H4 (cell line): Measurements from ENCODE around the gene RRAD. TPM values are rescaled to one million over a fixed set of nuclear protein-coding genes. Genes with fewer than 3 reads are reported as not detected.

Experiments
- DNase-seq: peaks from one replicate; pipeline ENCODE4 v3.0.0-alpha.2; 2015; ENCODE audit warnings: low spot score
- total RNA-seq: library from RNA; depleted of rRNA; stranded (reverse); fragments of >200 nt; shearing (Covaris generic); gene quantifications from 2 replicates; pipeline ENCODE4 v1.2.3, GENCODE V29; 2014

The RRAD gene
- total RNA-seq, 1 experiment from 2014 or later: not detected

DNA sequence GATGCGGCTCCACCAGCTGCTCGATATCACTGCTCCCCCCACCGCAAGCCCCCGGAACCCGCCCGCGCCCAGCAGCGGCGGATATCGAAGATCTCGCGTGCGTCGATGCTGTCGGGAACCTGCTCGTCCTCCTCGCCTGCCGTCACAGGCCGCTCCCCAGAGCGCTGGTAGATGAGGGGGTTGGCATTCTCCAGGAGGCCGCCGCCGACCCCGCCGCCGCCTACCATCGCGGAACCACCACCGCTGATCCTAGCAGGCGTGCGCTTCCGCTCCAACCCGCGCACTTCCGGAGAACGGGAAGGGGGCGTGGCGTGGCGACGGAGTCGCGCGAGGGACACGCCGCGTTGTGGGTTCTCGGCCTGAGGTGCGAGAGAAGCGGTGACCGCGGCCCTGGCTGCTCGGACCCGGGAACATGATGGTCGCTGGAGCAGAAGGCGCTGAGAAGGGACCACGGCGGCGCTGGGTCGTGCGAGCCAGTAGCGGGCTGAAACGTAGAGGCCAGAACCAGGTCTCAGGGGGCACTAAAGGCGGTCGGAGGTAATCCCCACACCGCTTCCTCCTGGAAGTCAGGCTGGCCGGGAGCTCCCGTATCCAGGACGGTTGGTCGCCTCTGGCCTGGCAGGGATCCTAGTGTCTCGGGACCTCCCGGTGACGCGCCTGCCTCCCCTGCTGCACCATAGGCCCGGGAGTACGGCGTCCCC lies 9.0 kb upstream of the RRAD start, which contains the start of gene CIAO2B:
Gene CIAO2B (minus strand): TSS at position 265 of the 701 bp plus-strand sequence. CDS start 38 bp downstream, at position 227.
- peak; percentile 81 for DNase-seq

DNA sequence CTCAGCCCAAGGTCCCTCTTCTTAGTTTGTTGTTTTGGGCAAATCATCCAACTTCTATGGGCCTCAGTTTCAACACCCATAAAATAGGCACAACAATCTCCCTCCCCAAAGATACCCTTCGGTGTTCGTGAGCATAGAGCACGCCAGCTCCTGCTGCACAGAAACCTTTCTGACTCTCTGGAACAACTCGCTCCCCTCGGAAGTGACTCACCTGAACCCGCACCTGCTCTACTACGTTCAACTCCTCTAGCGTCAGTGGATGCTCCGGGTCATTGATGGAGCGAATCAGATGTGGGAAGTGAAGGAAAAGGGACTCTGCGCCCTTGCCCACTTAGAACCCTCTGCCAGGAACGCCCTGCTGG lies 8.4 kb upstream of the RRAD start:
- DNase-seq: no peak

DNA sequence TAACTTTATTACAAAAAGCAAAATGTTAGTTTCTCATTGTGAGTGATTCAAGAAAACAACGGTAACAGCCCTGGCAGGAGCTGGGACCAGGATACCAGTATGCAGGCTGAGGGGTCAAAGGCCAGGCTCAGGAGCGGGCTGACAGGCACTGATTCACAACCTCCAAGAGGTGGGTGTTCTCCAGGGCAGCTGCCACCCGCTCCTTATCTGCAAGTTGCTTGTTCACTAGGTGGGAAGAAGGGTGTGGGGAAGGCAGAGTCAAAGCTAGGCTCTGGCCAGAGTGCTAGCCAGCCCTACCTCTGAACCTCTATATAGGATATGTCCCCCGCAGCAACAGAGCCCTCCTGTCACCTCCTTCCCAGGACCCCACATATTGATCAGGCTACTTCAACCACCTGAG lies 6.7 kb upstream of the RRAD start:
- DNase-seq: no peak

DNA sequence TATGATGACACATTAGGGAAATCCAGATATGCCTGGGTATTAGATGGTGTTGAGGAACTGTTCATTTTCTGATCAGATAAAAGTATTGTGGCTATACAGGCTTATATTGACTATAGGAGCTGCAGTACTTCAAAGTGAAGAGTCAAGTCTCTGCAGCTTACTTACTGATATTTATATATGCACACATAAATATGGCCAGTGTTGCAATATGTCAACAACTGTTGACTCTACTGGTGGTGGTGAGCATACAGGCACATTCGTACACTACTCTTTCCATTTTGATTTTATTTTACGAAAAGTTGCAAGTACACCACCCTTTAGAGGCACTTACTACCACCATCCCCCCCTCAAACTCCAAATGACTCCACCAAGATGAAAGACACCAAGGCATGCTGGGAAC lies 6.3 kb upstream of the RRAD start:
- no peak for DNase-seq

DNA sequence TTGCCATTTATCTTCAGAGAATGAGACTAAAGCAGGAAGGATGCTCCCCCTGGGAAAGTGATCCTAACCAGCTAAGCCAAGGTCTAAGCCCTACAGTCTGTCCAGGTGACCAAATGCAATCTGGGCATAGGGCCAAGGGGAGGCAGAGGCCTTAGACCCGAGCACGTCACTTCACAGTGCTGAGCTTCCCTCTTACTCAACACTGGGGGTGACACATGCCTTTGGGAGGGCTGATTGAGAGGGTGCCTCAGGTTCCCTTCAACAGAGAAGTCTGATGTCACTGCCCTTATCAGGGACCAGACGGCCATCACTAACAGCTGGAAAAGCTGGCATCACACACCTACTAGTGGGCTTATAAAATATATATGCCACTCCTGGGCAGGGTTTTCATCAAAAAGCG lies 4.9 kb upstream of the RRAD start:
- DNase-seq: peak; percentile 65

DNA sequence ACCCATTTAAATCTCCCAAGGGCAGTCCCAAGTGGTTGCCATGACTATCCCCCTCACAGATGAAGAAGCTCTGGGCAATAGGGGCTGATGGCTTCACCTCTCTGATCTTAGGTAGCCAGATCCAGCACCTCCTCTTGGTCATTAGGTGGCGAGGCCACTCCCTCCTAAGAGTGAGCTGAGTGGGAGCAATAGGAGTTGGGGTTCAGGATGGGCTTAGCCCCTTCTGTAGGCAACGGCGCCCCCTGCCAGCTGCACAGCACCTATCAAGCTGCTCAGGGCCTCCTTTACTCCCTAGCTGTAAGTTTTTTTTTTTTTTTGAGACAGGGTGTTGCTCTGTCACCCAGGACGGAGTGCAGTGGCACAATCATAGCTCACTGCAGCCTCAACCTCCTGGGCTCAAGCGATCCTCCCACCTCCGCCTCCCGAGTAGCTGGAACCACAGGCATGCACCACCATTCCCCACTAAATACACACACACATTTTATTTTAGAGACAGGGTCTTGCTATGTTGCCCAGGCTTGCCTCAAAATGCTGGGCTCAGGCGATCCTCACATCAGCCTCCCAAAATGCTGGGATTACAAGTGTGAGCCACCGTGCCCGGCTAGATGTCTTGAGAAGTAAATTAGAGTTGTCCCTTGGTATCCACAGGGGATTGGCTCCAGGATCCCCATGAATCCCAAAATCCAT lies 3.5 kb upstream of the RRAD start:
- DNase-seq: peak; percentile 36

DNA sequence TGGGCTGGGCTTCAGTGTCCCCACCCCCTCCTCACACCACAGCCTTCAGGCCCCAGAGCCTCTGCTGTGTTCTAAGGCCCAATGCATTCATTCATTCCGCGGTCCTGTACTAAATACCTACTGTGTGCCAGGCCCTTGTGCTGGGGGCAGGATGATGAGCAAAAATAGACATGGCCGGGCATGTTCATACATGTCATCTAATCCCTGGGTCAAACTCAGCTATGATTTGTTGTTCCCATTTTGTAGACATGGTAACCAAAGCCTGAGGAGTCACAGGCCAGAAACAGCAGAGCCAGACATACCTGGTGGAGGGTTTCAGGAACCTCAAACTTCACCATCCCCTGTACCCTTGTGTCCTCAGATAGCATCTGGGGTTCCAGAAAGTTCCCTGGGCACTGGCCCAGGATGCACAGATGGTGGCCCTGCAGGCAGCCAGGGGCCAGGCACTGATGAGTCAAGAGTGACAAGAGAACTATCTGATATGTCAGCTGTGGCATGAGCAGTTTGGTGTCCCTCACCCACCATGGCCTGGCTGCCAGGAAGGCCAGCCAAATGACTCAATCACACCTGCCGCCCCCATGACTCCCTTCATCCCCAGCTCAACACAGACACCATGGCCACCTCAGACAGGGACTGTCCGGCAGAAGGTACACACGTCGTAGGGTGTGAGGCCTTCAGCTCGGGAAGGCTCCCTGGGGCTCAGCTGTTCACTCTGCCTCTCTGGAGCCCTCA lies 2.7 kb upstream of the RRAD start:
- DNase-seq: no peak

DNA sequence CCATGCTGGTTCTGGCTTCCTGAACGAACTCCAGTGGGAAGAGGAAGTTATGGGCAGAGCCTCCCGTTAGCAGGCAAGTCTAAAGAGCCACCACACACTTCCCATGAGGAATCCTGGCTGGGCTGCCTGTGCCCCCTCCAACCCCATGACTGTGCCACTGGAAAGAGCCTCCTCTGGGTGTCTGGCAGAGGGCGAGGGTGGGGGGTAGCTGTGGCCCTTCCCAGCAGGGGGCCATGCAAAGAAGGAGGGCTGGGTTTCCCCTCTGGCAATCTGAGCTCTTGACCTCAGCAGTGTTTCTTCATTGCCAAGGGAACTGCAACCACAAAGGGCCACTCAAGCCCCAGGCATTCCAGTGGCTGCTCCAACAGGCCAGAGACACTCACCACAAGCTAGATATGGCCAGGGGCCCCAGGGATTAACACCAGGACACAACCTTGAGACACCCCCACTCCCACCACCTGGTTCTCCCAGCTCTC lies 1.7 kb upstream of the RRAD start:
- peak; percentile 84 for DNase-seq

DNA sequence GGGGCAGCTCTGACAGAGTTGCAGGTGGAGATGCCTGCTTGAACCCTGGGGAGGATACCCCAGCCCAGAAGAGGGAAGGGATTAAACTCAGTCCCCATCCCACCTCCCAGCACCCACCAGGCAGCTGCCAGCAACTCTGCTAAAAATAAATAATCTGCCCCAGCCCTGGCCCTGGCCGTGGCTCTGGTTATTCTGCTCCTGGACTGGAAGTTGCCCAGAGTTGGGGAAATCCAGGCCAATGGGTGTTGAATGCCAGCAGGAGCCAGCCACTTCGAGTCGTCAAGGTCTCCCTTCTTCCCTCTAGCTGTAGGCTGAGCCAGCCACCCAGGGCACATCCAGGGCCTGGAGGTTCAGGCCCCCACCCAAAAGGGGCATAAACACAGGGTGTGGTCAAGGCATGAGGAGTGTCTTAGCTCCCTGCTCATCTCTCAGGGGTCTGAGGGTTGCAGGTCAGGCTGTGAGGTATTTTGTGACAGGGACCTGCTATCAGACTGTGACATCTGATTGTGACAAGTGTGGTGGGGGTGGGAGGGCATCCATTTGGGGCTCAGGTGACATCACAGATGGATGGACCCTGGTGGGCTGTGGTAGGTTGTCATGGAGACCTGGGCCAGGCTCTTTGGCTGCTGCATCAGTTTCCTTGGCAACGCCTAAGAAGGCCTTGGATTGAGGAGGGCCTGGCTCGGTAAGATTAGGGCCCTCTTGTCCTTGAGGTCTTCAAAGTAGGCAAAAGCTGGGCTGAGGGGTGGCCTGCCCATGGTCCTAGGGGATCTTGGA lies 1.0 kb upstream of the RRAD start:
- no peak for DNase-seq

DNA sequence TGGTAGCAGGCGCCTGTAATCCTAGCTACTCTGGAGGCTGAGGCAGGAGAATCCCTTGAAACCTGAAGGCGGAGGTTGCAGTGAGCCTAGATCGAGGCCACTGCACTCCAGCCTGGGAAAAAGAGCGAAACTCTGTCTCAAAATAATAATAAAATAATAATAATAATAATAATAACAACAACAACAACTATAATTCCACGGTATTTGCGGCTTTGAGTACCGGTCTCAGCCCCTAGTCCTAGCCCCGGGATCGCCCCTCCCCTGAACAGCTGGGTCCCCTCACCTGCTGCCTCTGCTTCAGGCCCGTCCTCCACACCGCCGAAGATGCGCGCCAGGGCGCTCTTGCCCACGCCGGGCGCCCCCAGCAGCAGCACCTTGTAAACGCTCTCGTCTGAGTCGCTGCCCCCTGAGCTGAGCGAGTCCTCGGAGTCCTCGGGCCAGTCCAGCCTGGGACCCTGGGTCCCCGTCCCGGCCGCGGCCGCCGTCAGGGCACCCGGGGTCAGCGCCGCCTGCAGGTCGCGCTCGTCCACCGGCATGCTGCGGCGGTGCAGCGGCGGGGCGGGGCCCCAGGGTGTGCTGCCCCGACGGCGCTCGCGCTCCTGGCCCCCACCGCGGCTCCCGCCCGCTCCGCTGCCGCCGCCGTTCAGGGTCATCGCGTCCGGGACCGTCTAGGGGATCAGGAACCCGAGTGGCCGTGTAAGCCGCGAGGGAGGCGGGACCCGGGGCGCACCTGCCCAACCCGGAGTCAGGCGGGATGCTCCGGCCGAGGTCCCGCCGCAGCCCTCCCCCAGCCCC lies 611 bp downstream of the RRAD start:
- DNase-seq: no peak

DNA sequence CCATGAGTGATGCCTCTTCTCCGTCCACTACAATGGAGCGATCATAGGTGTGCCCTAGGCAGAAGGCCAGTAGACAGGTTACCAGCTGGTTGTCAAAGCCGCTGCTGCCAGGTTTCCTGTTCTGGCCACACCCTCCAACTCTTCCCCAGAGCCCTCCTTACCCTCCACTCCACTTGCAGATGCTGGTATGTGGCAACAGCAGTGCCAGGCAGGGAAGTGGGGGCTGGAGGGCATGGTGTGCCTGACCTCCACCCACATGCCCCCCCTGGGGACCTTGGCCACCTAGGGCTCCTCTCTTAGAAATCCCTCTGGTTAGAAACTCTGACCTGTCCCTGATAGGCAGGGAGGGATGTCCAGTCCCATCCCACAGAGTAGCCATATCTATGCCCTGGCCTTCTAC lies 1.5 kb downstream of the RRAD start:
- DNase-seq: no peak

DNA sequence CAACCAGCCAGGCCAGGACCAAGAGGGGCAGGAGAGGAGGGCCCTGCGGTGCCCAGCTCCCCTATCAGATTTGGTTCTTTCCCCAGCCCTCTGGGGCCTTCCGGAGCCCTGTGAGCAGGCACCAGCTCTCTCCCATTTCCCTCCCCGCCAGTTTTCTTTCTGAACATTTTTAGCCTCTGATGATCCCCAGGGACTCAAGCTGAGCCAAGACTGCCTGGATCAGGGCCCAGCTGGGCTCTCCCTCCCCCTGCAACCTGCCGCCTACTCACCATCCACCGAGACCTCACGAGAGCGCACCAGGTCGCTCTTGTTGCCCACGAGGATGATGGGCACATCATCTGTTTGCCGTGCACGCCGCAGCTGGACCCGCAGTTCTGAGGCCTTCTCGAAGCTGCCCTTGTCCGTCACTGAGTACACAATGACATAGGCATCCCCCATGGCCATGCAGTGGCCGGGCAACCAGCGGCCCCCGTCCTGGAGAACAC lies 2.0 kb downstream of the RRAD start:
- DNase-seq: no peak

DNA sequence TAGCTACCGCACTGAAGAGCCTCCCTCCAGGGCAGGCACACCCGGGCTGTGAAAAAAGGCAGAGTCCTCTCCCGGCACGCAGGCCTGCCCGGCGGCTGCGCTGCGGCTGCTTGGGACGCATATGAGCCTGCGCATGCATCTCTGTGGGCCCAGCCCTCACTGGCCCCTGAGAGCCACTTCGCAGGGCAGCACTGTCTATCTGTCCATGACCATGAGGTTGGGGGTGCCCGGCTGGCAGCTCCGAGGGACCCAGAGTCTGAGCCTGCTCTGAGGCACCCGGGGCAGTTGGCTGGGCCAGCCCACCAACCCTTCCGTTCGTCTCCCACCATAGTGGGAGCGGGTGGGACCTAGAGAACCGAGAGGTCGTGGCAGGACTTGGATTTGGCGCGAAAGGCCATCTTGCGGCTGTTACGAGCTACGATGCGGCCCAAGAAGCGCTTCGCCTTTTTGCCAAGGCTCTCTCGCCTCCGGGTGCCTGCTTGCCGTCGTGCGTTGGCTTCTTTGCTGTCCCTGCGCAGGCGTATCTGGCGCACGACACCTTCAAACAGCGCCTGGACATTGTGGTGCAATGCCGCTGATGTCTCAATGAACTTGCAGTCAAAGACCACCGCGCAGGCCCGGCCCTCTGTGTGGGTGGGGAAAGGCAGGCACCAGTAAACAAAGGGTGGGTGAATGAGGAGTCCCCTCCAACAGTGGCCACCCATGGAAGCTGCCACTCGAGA lies 3.4 kb downstream of the RRAD start:
- DNase-seq: no peak

DNA sequence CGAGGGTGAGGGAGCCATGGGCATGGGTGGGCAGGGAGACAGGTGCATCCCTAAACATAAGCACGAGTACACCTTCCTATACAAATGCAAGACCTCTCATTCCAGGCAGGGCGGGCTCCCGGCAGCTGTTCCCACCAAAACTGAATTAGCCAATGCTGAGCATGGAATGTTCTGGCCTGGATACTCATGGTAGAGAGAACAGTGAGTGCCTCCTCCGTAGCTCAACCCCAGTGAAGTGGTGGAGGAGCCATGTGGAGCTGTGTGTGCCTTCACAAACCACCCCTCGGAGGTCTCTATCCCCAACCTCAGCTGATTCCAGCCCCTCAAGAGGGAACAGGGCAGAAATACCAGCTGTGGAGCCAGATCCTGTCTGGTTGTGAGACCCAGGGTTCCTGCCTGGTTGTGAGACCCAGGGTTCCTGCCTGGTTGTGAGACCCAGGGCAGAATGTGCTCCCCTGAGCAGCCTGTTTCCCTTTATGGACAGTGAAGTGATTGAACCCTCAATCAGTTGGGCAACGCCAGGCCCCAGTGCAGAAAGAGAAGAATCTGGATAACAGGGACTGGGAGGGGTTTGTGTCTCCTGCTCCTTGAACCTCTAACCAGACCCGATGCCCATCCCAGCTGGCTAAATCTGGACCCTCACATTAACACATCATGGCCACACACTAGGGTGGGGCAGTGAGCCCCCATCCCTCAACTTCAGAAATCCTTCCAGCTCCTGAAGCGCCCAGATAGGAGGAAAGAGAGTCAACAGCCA lies 4.2 kb downstream of the RRAD start:
- DNase-seq: no peak

DNA sequence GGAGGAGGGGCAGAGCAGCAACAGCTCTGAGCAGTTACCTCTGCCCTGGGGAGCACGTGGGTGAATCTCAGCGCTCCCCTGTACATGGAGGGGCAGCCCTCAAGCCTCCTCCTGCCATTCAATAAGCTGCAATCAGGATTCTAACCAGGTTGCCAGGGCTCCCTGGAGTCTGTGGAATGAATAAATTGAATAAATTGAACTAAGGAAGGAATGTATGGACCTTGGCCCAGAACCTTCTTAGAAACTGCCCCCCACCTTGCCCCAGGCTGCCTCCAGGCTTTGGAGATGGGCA lies 5.1 kb downstream of the RRAD start:
- DNase-seq: no peak

DNA sequence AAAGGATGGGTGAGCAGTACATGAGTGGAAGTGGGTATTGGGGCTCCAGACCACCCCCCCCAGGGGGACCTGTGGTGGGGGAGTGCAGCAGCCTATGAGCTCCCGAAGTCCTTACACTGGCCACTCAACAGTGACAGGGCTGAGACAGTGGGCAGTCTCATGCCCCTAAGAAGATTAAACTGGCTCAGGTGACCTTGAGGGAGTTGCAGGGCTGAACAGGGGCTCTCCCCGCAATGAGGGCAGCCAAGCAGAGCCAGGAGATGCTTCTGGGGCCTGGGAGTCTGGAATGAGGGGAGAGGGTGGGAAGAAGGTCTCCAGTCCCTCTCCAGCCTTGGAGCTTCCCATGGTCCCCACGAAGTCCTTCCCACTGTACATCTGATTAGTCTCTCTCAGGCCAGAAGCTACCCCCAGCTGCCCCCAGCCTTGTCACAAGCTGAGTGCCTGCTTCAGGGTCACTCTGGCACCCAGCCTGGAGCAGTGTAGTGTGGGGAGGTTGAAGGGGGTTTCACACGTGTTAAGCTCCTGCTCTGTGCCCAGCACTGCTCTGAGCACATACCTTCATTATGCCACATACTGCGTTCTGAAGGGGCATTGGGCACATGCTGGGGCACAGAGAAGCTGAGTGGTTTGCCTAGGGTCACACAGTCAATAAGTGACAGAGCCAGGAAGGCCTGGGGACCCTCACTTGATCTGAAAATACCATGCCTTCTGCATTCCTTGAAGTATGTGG lies 5.6 kb downstream of the RRAD start:
- no peak for DNase-seq

DNA sequence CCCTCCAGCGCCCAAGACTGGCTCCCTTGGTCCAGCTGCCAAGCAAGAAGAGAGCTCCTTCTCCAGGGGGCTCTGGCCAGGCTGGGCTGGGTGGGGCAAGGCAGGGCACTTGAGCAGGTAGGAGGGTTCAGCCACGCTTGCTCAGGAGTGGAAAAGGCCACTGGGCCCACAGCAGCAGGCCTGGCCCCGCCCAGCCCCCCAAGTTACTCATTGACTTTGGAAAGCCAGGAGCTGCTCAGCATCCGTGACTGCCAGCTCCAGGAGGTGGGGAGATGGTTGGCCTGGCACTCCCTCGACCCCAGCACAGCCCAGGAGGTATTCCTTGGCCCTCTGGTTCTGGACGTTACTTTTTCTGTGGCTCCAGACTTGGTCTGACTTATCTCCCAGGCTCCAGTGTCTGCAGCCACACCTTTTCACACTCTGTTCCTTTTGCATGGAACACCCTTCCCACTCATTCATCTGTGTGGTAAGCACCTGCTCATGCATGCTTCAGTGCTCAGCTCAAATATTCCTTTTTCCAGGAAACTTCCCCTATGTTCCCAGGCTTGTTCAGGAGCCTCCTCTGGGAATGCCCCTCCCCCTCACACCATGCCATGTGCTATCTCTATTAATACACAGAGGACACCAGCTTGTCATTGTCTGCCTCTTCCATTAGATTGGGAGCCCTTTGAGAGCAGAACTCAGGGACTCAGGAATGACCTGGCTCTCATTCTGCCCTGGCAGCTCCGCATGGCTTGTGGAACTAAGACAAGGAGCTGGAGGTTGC lies 6.3 kb downstream of the RRAD start, which contains the start of gene CDH16:
Gene CDH16 (minus strand): TSS at position 83 of the 766 bp plus-strand sequence. CDS start 820 bp downstream, outside the sequence.
- no peak for DNase-seq

DNA sequence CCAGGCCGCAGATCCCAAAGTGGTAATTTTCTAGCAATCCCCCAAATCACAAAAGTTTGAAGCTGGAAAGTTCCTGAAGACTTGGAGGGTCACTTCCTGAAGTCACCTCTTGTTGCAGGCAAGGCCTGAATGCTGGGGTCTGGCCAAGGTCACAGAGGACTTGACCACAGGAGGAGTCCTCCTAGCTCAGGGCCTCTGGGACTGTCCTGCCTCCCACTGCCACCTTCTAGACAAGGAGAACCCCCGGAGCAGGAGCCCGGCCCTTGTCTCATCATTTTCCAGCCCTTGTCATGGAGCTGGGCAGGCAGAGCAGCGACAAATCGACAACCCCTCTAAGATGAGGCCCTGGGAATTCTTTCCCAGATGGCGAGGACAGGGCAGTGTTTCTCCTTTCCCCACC lies 7.0 kb downstream of the RRAD start:
- no peak for DNase-seq
